ENCODE data around the gene IFTAP.
"Not testable (repeated sequence)": the region's sequence is repeated elsewhere in the genome, so short reads cannot be mapped to it uniquely, and the experiment has no call there.

The IFTAP gene

GRCh38 chr11:36672815-36673450 lies 78.6 kb downstream of the IFTAP start:
- no peak for DNase-seq
- no peak overlapping the region for H3K4me3 Mint-ChIP-seq
- H3K9me3 Mint-ChIP-seq = peaks cover 64% of the 10 kb centered on the region
- H3K27me3 Mint-ChIP-seq (ENCODE audit: low read depth, poor library complexity) = no peaks in the 10 kb centered on the region
- peaks cover 36% of the 10 kb centered on the region for H3K36me3 Mint-ChIP-seq (ENCODE audit: low read depth)
- no peaks in the 10 kb centered on the region for H3K4me1 Mint-ChIP-seq
- peak; percentile 80 for TF ChIP-seq CTCF (IDR thresholded peaks at IDR 0.05)
- H3K27ac Mint-ChIP-seq = no peak overlapping the region

GRCh38 chr11:36679547-36679946 lies 85.2 kb downstream of the IFTAP start:
- not testable (repeated sequence) for H3K4me3 Mint-ChIP-seq, H3K4me1 Mint-ChIP-seq, H3K27ac Mint-ChIP-seq, DNase-seq
- Mint-ChIP-seq H3K9me3 (peaks cover 43% of the 10 kb centered on the region), H3K36me3 (ENCODE audit: low read depth) (peaks cover 16% of the 10 kb centered on the region), H3K27me3 (ENCODE audit: low read depth, poor library complexity) (peaks cover 13% of the 10 kb centered on the region)

DNA sequence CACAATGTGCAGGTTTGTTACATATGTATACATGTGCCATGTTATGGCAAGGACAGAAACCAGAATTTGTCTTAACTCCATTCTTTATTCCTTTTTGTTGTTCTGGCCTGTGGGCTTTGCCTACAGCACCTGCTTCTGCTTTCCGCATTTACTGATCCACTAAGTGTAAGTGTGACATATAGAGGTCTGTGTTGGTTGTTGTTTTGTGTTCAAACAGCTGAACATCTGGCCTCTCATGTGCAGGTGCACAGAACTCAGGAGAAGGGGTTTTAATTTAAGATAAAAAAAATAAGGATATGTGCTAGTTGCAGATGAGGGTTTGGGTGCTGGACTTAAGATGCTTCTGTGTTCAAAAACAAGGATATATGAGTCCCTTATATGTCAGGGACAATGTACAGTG lies 89.5 kb downstream of the IFTAP start:
- Mint-ChIP-seq H3K27ac (no peak overlapping the region), H3K4me3 (no peak overlapping the region), H3K9me3 (peaks cover 9% of the 10 kb centered on the region), H3K4me1 (peaks cover 9% of the 10 kb centered on the region), H3K27me3 (ENCODE audit: low read depth, poor library complexity) (peaks cover 19% of the 10 kb centered on the region), H3K36me3 (ENCODE audit: low read depth) (no peaks in the 10 kb centered on the region)
- no peak for DNase-seq
- TF ChIP-seq CTCF (IDR thresholded peaks at IDR 0.05) = no peak

- no peak for TF ChIP-seq CTCF (IDR thresholded peaks at IDR 0.05)
- DNase-seq = no peak
- Mint-ChIP-seq H3K9me3 (peaks cover 4% of the 10 kb centered on the region), H3K36me3 (ENCODE audit: low read depth) (no peaks in the 10 kb centered on the region), H3K27me3 (ENCODE audit: low read depth, poor library complexity) (peaks cover 22% of the 10 kb centered on the region), H3K4me1 (peaks cover 11% of the 10 kb centered on the region), H3K27ac (no peak overlapping the region), H3K4me3 (no peak overlapping the region)
Measured at GRCh38 chr11:36684840-36685801, 90.8 kb downstream of the IFTAP start.

DNA sequence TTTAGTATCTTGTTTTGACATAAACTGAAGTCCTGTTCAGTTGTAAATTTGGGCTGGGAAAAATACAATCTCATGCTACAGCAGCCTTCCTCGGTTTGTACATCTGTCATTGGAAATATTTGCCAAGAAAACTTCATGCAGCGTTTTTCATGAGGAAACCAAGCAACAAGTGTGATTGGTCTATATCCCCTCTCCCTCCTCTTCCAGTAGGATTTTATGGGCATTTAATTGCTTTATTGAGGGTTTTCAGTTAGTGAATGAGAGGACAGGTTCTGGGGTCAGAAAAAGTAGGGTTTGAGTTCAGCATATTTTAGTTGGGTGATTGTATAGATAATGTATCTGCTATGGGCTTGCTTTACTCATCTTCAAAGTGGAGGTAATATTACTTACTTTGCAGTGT lies 93.8 kb downstream of the IFTAP start:
- Mint-ChIP-seq H3K9me3 (no peaks in the 10 kb centered on the region), H3K4me1 (peaks cover 15% of the 10 kb centered on the region), H3K27ac (peak overlapping the region; percentile 20), H3K4me3 (no peak overlapping the region), H3K36me3 (ENCODE audit: low read depth) (no peaks in the 10 kb centered on the region), H3K27me3 (ENCODE audit: low read depth, poor library complexity) (peaks cover 14% of the 10 kb centered on the region)
- no peak for DNase-seq
- no peak for TF ChIP-seq CTCF (IDR thresholded peaks at IDR 0.05)

DNA sequence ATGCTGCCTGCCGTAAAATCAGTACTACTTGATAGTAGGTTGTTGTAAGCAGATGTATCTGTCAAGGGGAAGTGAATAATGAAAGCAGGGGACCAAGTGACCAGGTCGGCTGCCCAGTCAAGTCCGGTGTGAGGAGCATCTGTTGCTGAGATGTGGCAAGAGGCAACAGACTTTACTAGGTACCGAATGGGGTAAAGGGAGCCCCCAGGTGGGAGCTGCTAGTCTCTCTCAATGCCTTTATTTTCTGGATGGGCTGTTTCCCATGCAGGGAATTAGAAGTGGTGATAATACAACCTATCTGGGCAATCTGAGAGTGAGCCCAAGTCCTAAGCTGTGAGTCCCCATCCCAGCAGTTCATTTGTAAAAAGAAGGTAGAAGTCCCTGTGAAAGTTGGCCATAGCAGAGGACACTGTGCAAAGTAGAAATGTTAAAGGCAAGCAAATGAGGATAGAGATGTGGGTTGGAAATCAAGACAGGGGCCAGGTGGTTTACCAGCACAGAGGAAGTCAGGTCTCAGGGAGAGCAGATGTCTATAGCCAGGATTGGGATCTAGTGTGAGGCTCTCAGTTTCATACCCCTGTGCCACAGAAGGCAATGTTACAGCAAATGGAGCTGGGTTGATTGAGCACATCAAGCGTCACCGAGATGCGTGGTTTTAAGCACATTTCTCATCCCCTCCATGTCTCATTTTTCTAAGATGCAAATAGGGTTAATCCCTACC lies 94.4 kb downstream of the IFTAP start:
- Mint-ChIP-seq H3K27ac (peak overlapping the region; percentile 20), H3K9me3 (no peaks in the 10 kb centered on the region), H3K4me3 (no peak overlapping the region), H3K4me1 (peaks cover 15% of the 10 kb centered on the region), H3K27me3 (ENCODE audit: low read depth, poor library complexity) (peaks cover 14% of the 10 kb centered on the region), H3K36me3 (ENCODE audit: low read depth) (no peaks in the 10 kb centered on the region)
- TF ChIP-seq CTCF (IDR thresholded peaks at IDR 0.05) = no peak
- DNase-seq = no peak

Data from nephron progenitor cell (in vitro differentiated cells).